Effector memory CD8-positive, alpha-beta T cell (primary cell): ENCODE results near the gene ABCC4.

Experiments used
- ATAC-seq: fragments of 150-1000 bp; cut with Tn5 transposase; replicated peaks from 2 replicates; pipeline ENCODE4 v1.10.0; 2021; ENCODE audit warnings: mild to moderate bottlenecking, moderate library complexity
- DNase-seq, 3 experiments: peaks; one replicate each; pipeline ENCODE4 v3.0.0; 2021
- H3K27ac Mint-ChIP-seq, 2 donors: one replicate each; pipeline ENCODE4 v1.8.0; 2022; ENCODE audit warnings: mild to moderate bottlenecking in 2 of 2, mixed read lengths in 2 of 2, moderate library complexity in 2 of 2
- H3K27me3 Mint-ChIP-seq, 2 donors: one replicate each; pipeline ENCODE4 v1.8.0; 2022; ENCODE audit warnings: mixed read lengths in 2 of 2
- H3K36me3 Mint-ChIP-seq: one replicate; pipeline ENCODE4 v1.8.0; 2022; ENCODE audit warnings: mild to moderate bottlenecking, moderate library complexity, mixed read lengths; ENCODE audit not compliant: insufficient read depth
- H3K4me1 Mint-ChIP-seq, 2 donors: one replicate each; pipeline ENCODE4 v1.8.0; 2022; ENCODE audit warnings: low read depth in 2 of 2, mixed read lengths in 2 of 2
- H3K4me3 Mint-ChIP-seq, 2 donors: one replicate each; pipeline ENCODE4 v1.8.0; 2022; ENCODE audit warnings: mild to moderate bottlenecking in 2 of 2, mixed read lengths in 2 of 2, moderate library complexity in 2 of 2
- H3K9me3 Mint-ChIP-seq, 2 donors: one replicate each; pipeline ENCODE4 v1.8.0; 2022; ENCODE audit warnings: mixed read lengths in 2 of 2

ABCC4 gene

GRCh38 chr13:95155504-95155903, 145.7 kb downstream of the ABCC4 start:
- Mint-ChIP-seq H3K36me3 (no peaks in the 10 kb centered on the region), H3K9me3 (no peaks in the 10 kb centered on the region), H3K4me1 (no peaks in the 10 kb centered on the region), H3K27me3 (no peaks in the 10 kb centered on the region), H3K27ac (no peak overlapping the region), H3K4me3 (no peak overlapping the region)
- DNase-seq = no peak
- ATAC-seq = no peak

- Mint-ChIP-seq H3K27me3 (no peaks in the 10 kb centered on the region), H3K36me3 (no peaks in the 10 kb centered on the region), H3K27ac (no peak overlapping the region), H3K4me1 (no peaks in the 10 kb centered on the region), H3K9me3 (no peaks in the 10 kb centered on the region), H3K4me3 (no peak overlapping the region)
- DNase-seq (no peak), ATAC-seq (no peak)
Observed at GRCh38 chr13:95155093-95155492, 146.2 kb downstream of the ABCC4 start.

GRCh38 chr13:95154413-95154886, 146.8 kb downstream of the ABCC4 start:
- Mint-ChIP-seq H3K9me3 (no peaks in the 10 kb centered on the region), H3K36me3 (no peaks in the 10 kb centered on the region), H3K4me3 (no peak overlapping the region), H3K4me1 (no peaks in the 10 kb centered on the region), H3K27me3 (no peaks in the 10 kb centered on the region), H3K27ac (no peak overlapping the region)
- no peak for DNase-seq
- ATAC-seq = no peak

- H3K36me3 Mint-ChIP-seq = no peaks in the 10 kb centered on the region
- no peaks in the 10 kb centered on the region for H3K4me1 Mint-ChIP-seq
- H3K27me3 Mint-ChIP-seq = no peaks in the 10 kb centered on the region
- DNase-seq (no peak), ATAC-seq (no peak)
- no peaks in the 10 kb centered on the region for H3K9me3 Mint-ChIP-seq
- no peak overlapping the region for H3K4me3 Mint-ChIP-seq
- H3K27ac Mint-ChIP-seq = no peak overlapping the region
Observed at GRCh38 chr13:95153647-95154412, 147.4 kb downstream of the ABCC4 start.

DNA sequence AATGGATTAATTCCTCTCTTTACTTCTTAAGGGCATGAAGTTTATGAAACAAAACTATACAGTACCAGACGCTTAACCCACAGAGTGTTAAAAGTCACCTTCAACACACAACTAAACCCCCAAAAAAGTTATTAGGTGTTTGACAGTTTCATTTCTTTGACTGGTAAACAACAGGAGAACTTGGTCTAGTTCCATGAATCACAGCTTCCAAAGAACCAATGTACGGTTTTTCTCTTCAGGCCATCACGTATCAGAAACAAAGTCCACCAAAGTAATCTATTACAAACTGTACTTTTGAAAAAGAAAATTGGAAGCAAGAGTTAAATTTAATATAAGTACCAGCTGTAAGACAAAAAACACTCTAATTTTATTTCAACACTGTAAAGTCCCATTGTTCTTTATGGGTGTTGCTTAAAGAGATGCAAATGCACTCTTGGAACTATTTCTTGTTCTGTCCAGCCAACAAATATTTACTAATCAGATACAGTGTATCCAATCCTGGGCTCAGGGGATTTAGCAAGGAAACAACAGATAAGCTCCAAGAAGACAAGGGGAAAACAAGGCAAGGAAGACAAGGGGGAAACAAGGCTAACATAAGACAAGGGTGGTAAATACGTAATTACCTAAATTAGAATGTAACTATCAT, 149.2 kb downstream of the ABCC4 start:
- DNase-seq = no peak
- Mint-ChIP-seq H3K4me3 (no peak overlapping the region), H3K27ac (no peak overlapping the region), H3K36me3 (no peaks in the 10 kb centered on the region), H3K27me3 (no peaks in the 10 kb centered on the region), H3K4me1 (no peaks in the 10 kb centered on the region), H3K9me3 (no peaks in the 10 kb centered on the region)
- ATAC-seq = no peak

- H3K4me1 Mint-ChIP-seq = no peaks in the 10 kb centered on the region
- H3K9me3 Mint-ChIP-seq = no peaks in the 10 kb centered on the region
- no peak overlapping the region for H3K27ac Mint-ChIP-seq
- DNase-seq (no peak), ATAC-seq (no peak)
- no peaks in the 10 kb centered on the region for H3K27me3 Mint-ChIP-seq
- H3K36me3 Mint-ChIP-seq = no peaks in the 10 kb centered on the region
- no peak overlapping the region for H3K4me3 Mint-ChIP-seq
Observed at GRCh38 chr13:95150555-95150954, 150.7 kb downstream of the ABCC4 start.

DNA sequence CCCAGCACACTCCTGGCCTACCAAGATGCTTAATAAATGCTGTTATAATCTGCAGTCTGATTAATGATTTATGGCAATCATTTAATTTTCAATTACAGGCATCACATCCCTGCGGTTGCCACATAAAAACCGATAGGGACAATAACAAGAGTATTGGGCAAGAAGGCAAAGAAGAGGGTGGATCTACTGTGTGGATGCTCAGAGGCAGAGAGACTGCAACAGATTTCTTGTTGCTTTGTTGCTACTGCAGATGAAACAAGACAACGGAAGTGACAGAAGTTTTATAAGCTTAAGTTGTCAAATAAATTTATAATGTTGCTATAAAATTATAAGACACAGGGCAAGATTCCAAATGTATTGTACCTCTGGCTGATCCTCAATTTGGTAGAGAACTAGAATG, 154.8 kb downstream of the ABCC4 start:
- DNase-seq (no peak), ATAC-seq (no peak)
- no peaks in the 10 kb centered on the region for H3K9me3 Mint-ChIP-seq
- no peak overlapping the region for H3K27ac Mint-ChIP-seq
- H3K4me1 Mint-ChIP-seq = no peaks in the 10 kb centered on the region
- H3K36me3 Mint-ChIP-seq = peaks cover 5% of the 10 kb centered on the region
- no peak overlapping the region for H3K4me3 Mint-ChIP-seq
- H3K27me3 Mint-ChIP-seq = no peaks in the 10 kb centered on the region

DNA sequence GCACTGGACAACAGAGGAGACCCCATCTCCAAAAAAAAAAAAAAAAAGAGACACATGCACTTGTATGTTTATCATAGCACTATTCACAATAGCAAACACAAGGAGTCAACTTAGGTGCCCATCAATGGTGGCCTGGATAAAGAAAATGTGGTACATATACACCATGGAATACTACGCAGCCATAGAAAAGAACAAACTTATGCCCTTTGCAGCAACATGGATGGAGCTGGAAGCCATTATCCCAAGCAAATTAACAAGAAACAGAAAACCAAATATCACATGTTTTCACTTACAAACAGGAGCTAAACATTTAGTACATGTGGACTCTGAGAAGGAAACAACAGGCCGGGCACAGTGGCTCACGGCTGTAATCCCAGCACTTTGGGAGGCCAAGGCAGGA, 155.7 kb downstream of the ABCC4 start:
- no peaks in the 10 kb centered on the region for H3K9me3 Mint-ChIP-seq
- H3K27ac Mint-ChIP-seq = no peak overlapping the region
- ATAC-seq (no peak), DNase-seq (no peak)
- H3K4me1 Mint-ChIP-seq = no peaks in the 10 kb centered on the region
- peaks cover 5% of the 10 kb centered on the region for H3K36me3 Mint-ChIP-seq
- H3K27me3 Mint-ChIP-seq = no peaks in the 10 kb centered on the region
- H3K4me3 Mint-ChIP-seq = no peak overlapping the region

- no peaks in the 10 kb centered on the region for H3K27me3 Mint-ChIP-seq
- DNase-seq (no peak), ATAC-seq (no peak)
- no peaks in the 10 kb centered on the region for H3K4me1 Mint-ChIP-seq
- H3K27ac Mint-ChIP-seq = no peak overlapping the region
- H3K4me3 Mint-ChIP-seq = no peak overlapping the region
- no peaks in the 10 kb centered on the region for H3K9me3 Mint-ChIP-seq
- peaks cover 5% of the 10 kb centered on the region for H3K36me3 Mint-ChIP-seq
Observed at GRCh38 chr13:95140502-95140901, 160.7 kb downstream of the ABCC4 start.

- H3K36me3 Mint-ChIP-seq = no peaks in the 10 kb centered on the region
- H3K9me3 Mint-ChIP-seq = no peaks in the 10 kb centered on the region
- H3K4me1 Mint-ChIP-seq = no peaks in the 10 kb centered on the region
- peak overlapping the region in 1 of 2 donors; percentile 72 for H3K27ac Mint-ChIP-seq
- ATAC-seq (no peak), DNase-seq (no peak)
- H3K27me3 Mint-ChIP-seq = no peaks in the 10 kb centered on the region
- no peak overlapping the region for H3K4me3 Mint-ChIP-seq
Observed at GRCh38 chr13:95138876-95139585, 162.2 kb downstream of the ABCC4 start.

- no peak overlapping the region for H3K27ac Mint-ChIP-seq
- H3K9me3 Mint-ChIP-seq = no peaks in the 10 kb centered on the region
- no peaks in the 10 kb centered on the region for H3K36me3 Mint-ChIP-seq
- DNase-seq (no peak), ATAC-seq (no peak)
- no peaks in the 10 kb centered on the region for H3K27me3 Mint-ChIP-seq
- H3K4me1 Mint-ChIP-seq = no peaks in the 10 kb centered on the region
- H3K4me3 Mint-ChIP-seq = no peak overlapping the region
Observed at GRCh38 chr13:95137096-95137495, 164.2 kb downstream of the ABCC4 start.

DNA sequence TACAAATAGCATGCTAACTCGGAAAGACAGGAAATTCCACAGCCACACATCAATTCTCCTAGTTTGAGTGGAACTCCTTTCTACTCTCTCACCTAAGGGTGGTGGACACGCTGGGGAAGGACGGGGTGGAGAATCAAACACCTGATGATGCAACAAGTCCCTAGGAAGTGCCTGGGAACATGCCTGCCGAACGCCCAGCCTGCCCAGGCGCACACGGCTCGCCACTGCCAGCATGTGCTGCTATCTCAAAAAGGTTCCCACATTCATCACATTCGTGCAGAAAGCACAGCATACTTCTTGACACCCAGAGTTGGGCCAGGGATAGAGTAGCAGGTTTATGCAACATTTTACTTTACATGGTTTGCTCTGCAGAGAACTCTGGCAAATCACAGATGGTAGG, 164.6 kb downstream of the ABCC4 start:
- H3K27ac Mint-ChIP-seq = no peak overlapping the region

DNA sequence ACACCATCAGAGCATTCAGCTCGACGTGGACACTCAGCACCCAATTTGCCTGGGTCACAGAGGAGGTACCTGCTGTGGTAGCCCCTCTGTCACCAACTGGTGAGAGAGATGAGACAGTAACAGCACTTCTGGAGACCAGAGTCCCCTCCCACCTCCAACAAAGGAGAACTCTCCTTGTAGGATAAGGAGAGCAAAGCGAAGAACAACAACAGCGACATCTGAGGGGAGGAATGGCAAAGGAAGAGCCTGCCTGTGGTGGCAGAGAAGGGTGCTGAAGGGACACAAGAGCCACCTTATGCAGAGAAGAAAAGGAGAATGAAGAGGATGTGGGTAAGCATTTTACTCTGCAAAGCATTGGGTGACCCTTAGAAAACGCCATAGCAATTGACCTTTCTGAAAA, 167.8 kb downstream of the ABCC4 start:
- H3K36me3 Mint-ChIP-seq = peaks cover 4% of the 10 kb centered on the region
- H3K4me3 Mint-ChIP-seq = no peak overlapping the region
- no peak overlapping the region for H3K27ac Mint-ChIP-seq
- ATAC-seq (no peak), DNase-seq (no peak)
- no peaks in the 10 kb centered on the region for H3K27me3 Mint-ChIP-seq
- H3K4me1 Mint-ChIP-seq = no peaks in the 10 kb centered on the region
- H3K9me3 Mint-ChIP-seq = no peaks in the 10 kb centered on the region

More for the DNA sequence above, 164.6 kb downstream of the ABCC4 start:
- Mint-ChIP-seq H3K27me3 (no peaks in the 10 kb centered on the region), H3K36me3 (no peaks in the 10 kb centered on the region), H3K4me3 (no peak overlapping the region), H3K4me1 (no peaks in the 10 kb centered on the region), H3K9me3 (no peaks in the 10 kb centered on the region)
- no peak for ATAC-seq
- DNase-seq = no peak

DNA sequence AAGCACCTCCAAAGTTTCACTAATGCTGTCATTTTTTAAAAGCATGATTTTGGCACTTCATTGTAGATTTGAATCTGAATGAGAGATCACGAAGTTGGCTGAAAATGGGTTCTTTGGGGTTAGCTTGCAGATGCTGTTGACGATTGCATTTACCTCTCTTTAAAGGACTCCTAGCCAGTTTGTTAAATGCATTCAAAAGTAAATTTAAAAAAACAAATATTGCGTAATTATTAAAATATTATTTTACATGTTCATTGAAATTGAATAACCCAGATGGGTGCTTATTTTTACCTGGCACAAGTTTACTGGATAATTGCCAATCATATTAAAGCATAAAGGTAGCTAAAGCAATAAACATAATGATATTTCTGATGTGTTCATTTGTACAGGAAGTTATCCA, 172.2 kb downstream of the ABCC4 start:
- no peak overlapping the region for H3K27ac Mint-ChIP-seq
- H3K27me3 Mint-ChIP-seq = no peaks in the 10 kb centered on the region
- DNase-seq (no peak), ATAC-seq (no peak)
- H3K36me3 Mint-ChIP-seq = peaks cover 4% of the 10 kb centered on the region
- H3K9me3 Mint-ChIP-seq = no peaks in the 10 kb centered on the region
- H3K4me3 Mint-ChIP-seq = no peak overlapping the region
- no peaks in the 10 kb centered on the region for H3K4me1 Mint-ChIP-seq
